ENCODE results near the gene CMIP.

DNA sequence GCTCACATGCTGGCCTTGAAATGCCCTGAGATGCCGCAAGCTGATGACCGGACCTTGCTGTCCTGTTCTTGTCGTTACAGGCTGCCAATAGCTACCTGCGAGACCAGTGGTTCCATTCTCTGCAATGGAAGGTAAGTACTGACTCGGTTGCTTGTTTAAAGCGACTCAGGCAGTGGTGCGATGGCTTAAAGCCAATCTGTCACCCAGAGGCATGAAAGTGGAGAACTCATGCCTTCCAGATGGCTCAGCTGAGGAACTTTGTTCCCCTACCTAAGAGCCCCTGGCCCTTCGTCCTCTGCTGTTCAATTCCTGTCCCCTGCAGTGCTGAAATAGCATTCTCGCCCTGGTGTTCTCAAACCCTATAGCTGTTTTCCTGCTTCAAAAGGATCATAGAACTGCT lies 176.2 kb downstream of the CMIP start:
- TF ChIP-seq GATA2 (IDR thresholded peaks at IDR 0.05; ENCODE audit: low read depth, low read length): no peak
- TF ChIP-seq GATA3 (IDR thresholded peaks at IDR 0.05; ENCODE audit: low read depth, low read length): no peak

Measured in SH-SY5Y (cell line).